Panc1 (cell line): ENCODE data around the gene PRDX5. TPM values are rescaled to one million over a fixed set of nuclear protein-coding genes. Genes with fewer than 3 reads are reported as not detected.
A peak's percentile ranks its signal among the peaks of the same experiment; 100 is the strongest.

ENCODE experiments used
- ATAC-seq: fragments of 200-7000 bp; cut with Tn5 transposase; 2 replicates; pipeline ENCODE4 v1.9.1; 2020; ENCODE audit warnings: mild to moderate bottlenecking, moderate library complexity
- BruUV-seq: library from RNA; stranded (reverse); fragments of 400-500 nt; replicated peaks from 2 replicates; lab custom pipeline; 2021; lab: Mats Ljungman, UMichigan
- CTCF ChIA-PET: fragments of 300-600 bp; sonication (Branson Sonifier 250); formaldehyde crosslinking; loops from one replicate; lab custom pipeline; 2022; ENCODE audit warnings: antibody characterized with exemption; lab: Charles Lee
- POLR2A ChIA-PET: fragments of 300-600 bp; sonication (Branson Sonifier 250); formaldehyde crosslinking; loops from one replicate; lab custom pipeline; 2022; ENCODE audit warnings: antibody characterized with exemption; lab: Charles Lee
- DNase-seq: peaks from one replicate; pipeline ENCODE4 v3.0.0-alpha.2; 2010; ENCODE audit warnings: low read depth, low spot score
- H3K27ac ChIP-seq: 2 replicates; pipeline ENCODE4 v1.5.1; 2011; ENCODE audit warnings: mild to moderate bottlenecking, low read length, inconsistent platforms
- H3K27me3 ChIP-seq: fragments of 200-500 bp; sonication (Bioruptor generic); 2 replicates; pipeline ENCODE4 v1.6.0; 2014; ENCODE audit warnings: low read length, inconsistent platforms; ENCODE audit not compliant: control insufficient read depth, insufficient read depth
- H3K36me3 ChIP-seq: fragments of 200-500 bp; sonication (Bioruptor generic); 2 replicates; pipeline ENCODE4 v1.5.1; 2014; ENCODE audit warnings: inconsistent platforms, mild to moderate bottlenecking, low read length, moderate library complexity; ENCODE audit not compliant: control insufficient read depth, insufficient read depth
- H3K4me1 ChIP-seq: 2 replicates; pipeline ENCODE4 v1.5.1; 2011; ENCODE audit warnings: inconsistent platforms, mild to moderate bottlenecking, low read length, moderate library complexity; ENCODE audit not compliant: control insufficient read depth, insufficient read depth
- H3K4me3 ChIP-seq, 2 experiments: 2 replicates each; pipeline ENCODE4 v1.5.1; 2011 to 2012; ENCODE audit warnings: low read depth in 2 of 2, low read length in 2 of 2, mild to moderate bottlenecking in 2 of 2, inconsistent platforms in 1 of 2, moderate library complexity in 1 of 2
- H3K9me3 ChIP-seq: fragments of 200-500 bp; sonication (Bioruptor generic); 2 replicates; pipeline ENCODE4 v1.5.1; 2014; ENCODE audit warnings: low read depth, mild to moderate bottlenecking, inconsistent platforms, low read length, moderate library complexity; ENCODE audit not compliant: control insufficient read depth, insufficient read depth
- POLR2AphosphoS5 ChIP-seq: IDR thresholded peaks from 2 replicates; pipeline ENCODE4 v1.6.1; 2012; ENCODE audit warnings: mild to moderate bottlenecking, low read depth, low read length, moderate library complexity
- REST ChIP-seq, 2 experiments: IDR thresholded peaks; 2 replicates each; pipeline ENCODE4 v1.6.1; 2011 to 2012; ENCODE audit warnings: low read depth in 2 of 2, control low read depth in 1 of 2, low read length in 1 of 2, mild to moderate bottlenecking in 1 of 2, moderate library complexity in 1 of 2; ENCODE audit not compliant: insufficient read depth in 1 of 2
- SIN3A ChIP-seq: IDR thresholded peaks from 2 replicates; pipeline ENCODE4 v1.6.1; 2012; ENCODE audit warnings: low read depth, mild to moderate bottlenecking, low read length, moderate library complexity, borderline replicate concordance; ENCODE audit not compliant: insufficient read depth
- TCF7L2 ChIP-seq: IDR thresholded peaks from 2 replicates; pipeline ENCODE4 v1.6.1; 2011; ENCODE audit warnings: mild to moderate bottlenecking, low read depth, low read length, inconsistent platforms
- in situ Hi-C: cut with HindIII; loops from 2 replicates; pipeline ENCODE4 v1.10.0; 2016; ENCODE audit warnings: low sequenced_read_pairs, low pct_unique_long_range_greater_than_20kb
- intact Hi-C: fragments of 100-400 bp; cut with micrococcal nuclease; formaldehyde crosslinking; loops from one replicate; pipeline ENCODE4 v1.10.0; 2022; ENCODE audit not compliant: unreplicated experiment
- total RNA-seq: library from RNA; stranded (reverse); gene quantifications from one replicate; pipeline ENCODE4 v1.2.1, GENCODE V29; 2021; ENCODE audit not compliant: unreplicated experiment
- TF ChIP-seq, protein P1 (sequence below): fragments of 450-650 bp; IDR thresholded peaks from 2 replicates; pipeline ENCODE4 v1.5.1; 2017; ENCODE audit warnings: mild to moderate bottlenecking

Gene PRDX5
- total RNA-seq, 1 experiment from 2014 or later = 492 TPM

- in situ Hi-C loops (no loop called here), intact Hi-C loops (loop anchor here (5.0 kb wide), 1 partner anchor 292 kb away; no protein-coding TSS in a partner anchor)
- TF ChIP-seq, protein P1, sequence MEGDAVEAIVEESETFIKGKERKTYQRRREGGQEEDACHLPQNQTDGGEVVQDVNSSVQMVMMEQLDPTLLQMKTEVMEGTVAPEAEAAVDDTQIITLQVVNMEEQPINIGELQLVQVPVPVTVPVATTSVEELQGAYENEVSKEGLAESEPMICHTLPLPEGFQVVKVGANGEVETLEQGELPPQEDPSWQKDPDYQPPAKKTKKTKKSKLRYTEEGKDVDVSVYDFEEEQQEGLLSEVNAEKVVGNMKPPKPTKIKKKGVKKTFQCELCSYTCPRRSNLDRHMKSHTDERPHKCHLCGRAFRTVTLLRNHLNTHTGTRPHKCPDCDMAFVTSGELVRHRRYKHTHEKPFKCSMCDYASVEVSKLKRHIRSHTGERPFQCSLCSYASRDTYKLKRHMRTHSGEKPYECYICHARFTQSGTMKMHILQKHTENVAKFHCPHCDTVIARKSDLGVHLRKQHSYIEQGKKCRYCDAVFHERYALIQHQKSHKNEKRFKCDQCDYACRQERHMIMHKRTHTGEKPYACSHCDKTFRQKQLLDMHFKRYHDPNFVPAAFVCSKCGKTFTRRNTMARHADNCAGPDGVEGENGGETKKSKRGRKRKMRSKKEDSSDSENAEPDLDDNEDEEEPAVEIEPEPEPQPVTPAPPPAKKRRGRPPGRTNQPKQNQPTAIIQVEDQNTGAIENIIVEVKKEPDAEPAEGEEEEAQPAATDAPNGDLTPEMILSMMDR = no peak
- TF ChIP-seq REST (IDR thresholded peaks at IDR 0.05; ENCODE audit: insufficient read depth in 1 of 2, low read depth in 2 of 2, low read length in 1 of 2) (no peak), TCF7L2 (no peak), POLR2AphosphoS5 (no peak), SIN3A (no peak; the same call in 1 of the 2 replicates)
- no peaks in the 10 kb centered on the region for H3K9me3 ChIP-seq
- peaks cover 43% of the 10 kb centered on the region for H3K4me1 ChIP-seq
- ChIA-PET POLR2A (interaction anchor here (0.5 to 0.6 kb wide), 2 partner anchors 14 to 77 kb away, joined by 3 read pairs; no protein-coding TSS in a partner anchor), CTCF (interaction anchor here (0.9 kb wide), 1 partner anchor 18 kb away, joined by 3 read pairs; no protein-coding TSS in a partner anchor)
- peaks cover 4% of the 10 kb centered on the region; the same call in 1 of the 2 replicates for H3K36me3 ChIP-seq
- no TSS peak for BruUV-seq
- H3K27me3 ChIP-seq = no peaks in the 10 kb centered on the region
- H3K4me3 ChIP-seq = peak overlapping the region; percentile 76 to 86
- no peak for ATAC-seq
- H3K27ac ChIP-seq = peak overlapping the region; percentile 88
- DNase-seq = no peak
Observed at GRCh38 chr11:64359712-64360445, 42.0 kb downstream of the PRDX5 start.

DNA sequence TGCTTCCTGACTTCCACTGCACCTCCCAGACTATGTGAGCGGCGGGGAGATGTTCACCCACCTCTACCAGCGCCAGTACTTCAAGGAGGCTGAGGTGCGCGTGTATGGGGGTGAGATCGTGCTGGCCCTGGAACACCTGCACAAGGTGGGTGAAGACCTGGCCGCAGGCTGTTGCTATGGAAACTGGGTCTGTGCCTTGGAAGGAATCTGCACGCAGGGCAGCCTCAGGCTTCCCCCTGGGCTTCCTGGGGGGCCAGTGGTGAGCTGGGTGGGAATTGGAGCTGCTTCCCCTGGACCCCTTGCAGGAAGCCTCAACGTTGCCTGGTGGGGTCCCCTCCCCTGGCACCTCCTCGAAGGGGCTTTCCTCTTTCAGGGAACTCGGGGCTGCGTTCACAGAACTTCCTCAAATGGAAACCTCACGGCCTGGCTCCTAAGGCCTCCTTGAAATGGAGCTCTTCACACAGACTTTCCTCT lies 42.6 kb downstream of the PRDX5 start:
- in situ Hi-C loops (no loop called here), intact Hi-C loops (no loop called here)
- H3K27me3 ChIP-seq = no peaks in the 10 kb centered on the region
- no peak overlapping the region for H3K27ac ChIP-seq
- no peak overlapping the region for H3K4me3 ChIP-seq
- ATAC-seq (no peak), DNase-seq (no peak)
- H3K9me3 ChIP-seq = no peaks in the 10 kb centered on the region
- BruUV-seq = no TSS peak
- no peak for TF ChIP-seq POLR2AphosphoS5
- no peak for TF ChIP-seq REST (IDR thresholded peaks at IDR 0.05; ENCODE audit: insufficient read depth in 1 of 2, low read depth in 2 of 2, low read length in 1 of 2)
- TF ChIP-seq, protein P1 = no peak
- TF ChIP-seq SIN3A = no peak
- TF ChIP-seq TCF7L2 = no peak
- peaks cover 4% of the 10 kb centered on the region for H3K36me3 ChIP-seq
- ChIA-PET POLR2A (no interaction called here), CTCF (no interaction called here)
- H3K4me1 ChIP-seq = peaks cover 36% of the 10 kb centered on the region
